Transverse colon (tissue), 4 donors: ENCODE results near the gene CCDC51.
"Not testable (repeated sequence)": the region's sequence is repeated elsewhere in the genome, so short reads cannot be mapped to it uniquely, and the experiment has no call there.

ENCODE experiments used
- POLR2AphosphoS5 ChIP-seq, 3 donors: sonication (generic); formaldehyde crosslinking; IDR thresholded peaks; one replicate each; pipeline ENCODE4 v1.6.1; 2016; ENCODE audit warnings: antibody characterized with exemption in 3 of 3
- TF ChIP-seq, protein P1 (sequence below), 5 experiments: fragments of 200-600 bp in 3 of 5; fragments of 450-650 bp in 2 of 5; sonication (generic) in 3 of 5; IDR thresholded peaks; 1 replicate in 2 of 5; 2 replicates in 3 of 5; pipeline ENCODE4 v1.5.1; 2016 to 2017; ENCODE audit warnings: antibody characterized with exemption in 5 of 5, inconsistent platforms in 3 of 5, mild to moderate bottlenecking in 2 of 5, moderate library complexity in 1 of 5

DNA sequence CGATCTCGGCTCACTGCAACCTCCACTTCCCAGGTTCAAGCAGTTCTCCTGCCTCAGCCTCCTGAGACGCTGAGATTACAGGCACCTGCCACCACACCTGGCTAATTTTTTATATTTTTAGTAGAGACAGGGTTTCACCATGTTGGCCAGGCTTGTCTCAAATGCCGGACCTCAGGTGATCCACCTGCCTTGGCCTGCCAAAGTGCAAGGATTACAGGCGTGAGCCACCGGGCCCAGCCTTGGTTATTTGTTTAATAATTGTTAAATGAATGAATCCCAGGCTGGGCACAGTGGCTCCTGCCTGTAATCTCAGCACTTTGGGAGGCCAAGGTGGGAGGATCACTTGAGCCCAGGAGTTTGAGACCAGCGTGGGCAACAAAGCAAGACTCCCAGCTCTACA is 21.8 kb upstream of the CCDC51 start:
- not testable (repeated sequence) for TF ChIP-seq POLR2AphosphoS5 (IDR thresholded peaks at IDR 0.05)
- TF ChIP-seq, protein P1, sequence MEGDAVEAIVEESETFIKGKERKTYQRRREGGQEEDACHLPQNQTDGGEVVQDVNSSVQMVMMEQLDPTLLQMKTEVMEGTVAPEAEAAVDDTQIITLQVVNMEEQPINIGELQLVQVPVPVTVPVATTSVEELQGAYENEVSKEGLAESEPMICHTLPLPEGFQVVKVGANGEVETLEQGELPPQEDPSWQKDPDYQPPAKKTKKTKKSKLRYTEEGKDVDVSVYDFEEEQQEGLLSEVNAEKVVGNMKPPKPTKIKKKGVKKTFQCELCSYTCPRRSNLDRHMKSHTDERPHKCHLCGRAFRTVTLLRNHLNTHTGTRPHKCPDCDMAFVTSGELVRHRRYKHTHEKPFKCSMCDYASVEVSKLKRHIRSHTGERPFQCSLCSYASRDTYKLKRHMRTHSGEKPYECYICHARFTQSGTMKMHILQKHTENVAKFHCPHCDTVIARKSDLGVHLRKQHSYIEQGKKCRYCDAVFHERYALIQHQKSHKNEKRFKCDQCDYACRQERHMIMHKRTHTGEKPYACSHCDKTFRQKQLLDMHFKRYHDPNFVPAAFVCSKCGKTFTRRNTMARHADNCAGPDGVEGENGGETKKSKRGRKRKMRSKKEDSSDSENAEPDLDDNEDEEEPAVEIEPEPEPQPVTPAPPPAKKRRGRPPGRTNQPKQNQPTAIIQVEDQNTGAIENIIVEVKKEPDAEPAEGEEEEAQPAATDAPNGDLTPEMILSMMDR (IDR thresholded peaks at IDR 0.05), result not testable (repeated sequence)
